ENCODE results near the gene LDLRAD3. TPM values are rescaled to one million over a fixed set of nuclear protein-coding genes. Genes with fewer than 3 reads are reported as not detected.

Gene LDLRAD3
- total RNA-seq, 2 experiments from 2014 or later = not detected

DNA sequence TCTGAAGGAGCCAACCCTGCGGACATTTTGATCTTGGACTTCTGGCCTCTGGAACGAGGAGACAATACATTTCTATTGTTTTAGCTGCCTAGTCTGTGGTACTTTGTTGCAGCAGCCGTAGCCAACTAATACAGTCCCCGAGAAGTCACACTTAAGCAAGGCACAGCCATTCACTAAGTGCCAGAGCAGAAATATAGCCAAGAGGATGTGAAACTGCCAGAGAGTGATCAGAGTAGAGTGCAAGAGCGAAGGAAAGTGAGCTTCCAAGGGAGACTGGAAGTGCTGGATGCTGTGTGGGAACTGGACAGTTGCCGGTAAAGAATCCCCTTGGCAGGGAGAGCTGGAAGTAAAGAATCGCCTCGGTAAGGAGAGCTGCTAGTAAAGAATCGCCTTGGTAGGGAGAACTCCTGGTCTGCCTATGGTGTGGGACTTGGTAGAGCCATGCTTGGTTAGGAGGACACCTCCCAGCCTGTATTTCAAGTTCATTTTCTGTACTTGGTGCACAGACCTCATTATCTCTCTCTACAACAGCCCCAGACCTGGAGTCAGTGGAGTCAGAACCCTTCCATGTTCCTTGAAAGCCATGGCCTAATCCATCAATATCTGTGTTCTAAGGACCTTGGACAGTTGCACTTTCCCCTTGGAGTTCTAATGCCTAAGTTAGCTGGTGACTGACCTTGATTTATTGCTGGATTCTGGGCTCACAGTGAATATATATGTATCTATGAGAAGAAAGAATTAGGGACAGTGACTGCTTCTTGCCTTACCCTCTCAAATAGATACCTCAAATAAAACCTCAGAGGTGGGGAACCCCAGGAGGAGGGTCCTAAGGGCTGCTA lies 162.1 kb downstream of the LDLRAD3 start:
- no peaks in the 10 kb centered on the region for H3K79me2 ChIP-seq (ENCODE audit: insufficient read depth, low read depth, low read length)

DNA sequence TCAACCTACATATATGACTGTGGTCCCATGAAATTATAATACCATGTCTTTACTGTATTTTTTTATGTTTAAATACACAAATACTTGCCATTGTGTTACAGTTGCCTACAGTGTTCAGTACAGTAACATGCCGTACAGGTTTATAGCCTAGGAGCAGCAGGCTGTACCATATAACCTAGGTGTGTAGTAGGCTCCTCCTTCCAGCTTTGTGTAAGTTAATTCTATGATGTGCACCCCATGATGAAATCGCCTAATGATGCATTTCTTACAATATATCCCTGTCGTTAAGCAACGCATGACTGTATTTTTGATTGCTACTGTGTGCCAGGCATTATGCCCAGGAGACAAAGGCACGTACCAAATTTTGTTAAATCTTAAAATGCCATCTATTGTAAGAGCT lies 163.7 kb downstream of the LDLRAD3 start:
- Histone ChIP-seq H3K9me3 (ENCODE audit: low read length) (no peaks in the 10 kb centered on the region), H3K27ac (ENCODE audit: low read depth, low read length, poor library complexity, severe bottlenecking) (no peak overlapping the region), H3K4me2 (ENCODE audit: low read length) (no peak overlapping the region), H4K20me1 (ENCODE audit: insufficient read depth, low read length) (no peaks in the 10 kb centered on the region), H2AFZ (ENCODE audit: low read length) (no peak overlapping the region), H3K79me2 (ENCODE audit: insufficient read depth, low read depth, low read length) (no peaks in the 10 kb centered on the region), H3K36me3 (ENCODE audit: insufficient read depth, low read length) (no peaks in the 10 kb centered on the region), H3K9me2 (ENCODE audit: insufficient read depth, low read length) (no peaks in the 10 kb centered on the region), H3K4me1 (ENCODE audit: insufficient read depth, low read length, poor library complexity, severe bottlenecking) (no peaks in the 10 kb centered on the region), H3K4me3 (ENCODE audit: low read depth, low read length, poor library complexity, severe bottlenecking) (no peak overlapping the region)
- intact Hi-C loops (cut with micrococcal nuclease; ENCODE audit: unreplicated experiment) = no loop called here
- CTCF ChIA-PET (ENCODE audit: unreplicated experiment) = no interaction called here
- no TSS peak for BruUV-seq (replicated peaks)
- POLR2A ChIA-PET = interaction anchor here (0.6 to 1.1 kb wide), 3 partner anchors 11 to 49 kb away, joined by 3 to 6 read pairs (median 4); no protein-coding TSS in a partner anchor
- TF ChIP-seq, protein P1, sequence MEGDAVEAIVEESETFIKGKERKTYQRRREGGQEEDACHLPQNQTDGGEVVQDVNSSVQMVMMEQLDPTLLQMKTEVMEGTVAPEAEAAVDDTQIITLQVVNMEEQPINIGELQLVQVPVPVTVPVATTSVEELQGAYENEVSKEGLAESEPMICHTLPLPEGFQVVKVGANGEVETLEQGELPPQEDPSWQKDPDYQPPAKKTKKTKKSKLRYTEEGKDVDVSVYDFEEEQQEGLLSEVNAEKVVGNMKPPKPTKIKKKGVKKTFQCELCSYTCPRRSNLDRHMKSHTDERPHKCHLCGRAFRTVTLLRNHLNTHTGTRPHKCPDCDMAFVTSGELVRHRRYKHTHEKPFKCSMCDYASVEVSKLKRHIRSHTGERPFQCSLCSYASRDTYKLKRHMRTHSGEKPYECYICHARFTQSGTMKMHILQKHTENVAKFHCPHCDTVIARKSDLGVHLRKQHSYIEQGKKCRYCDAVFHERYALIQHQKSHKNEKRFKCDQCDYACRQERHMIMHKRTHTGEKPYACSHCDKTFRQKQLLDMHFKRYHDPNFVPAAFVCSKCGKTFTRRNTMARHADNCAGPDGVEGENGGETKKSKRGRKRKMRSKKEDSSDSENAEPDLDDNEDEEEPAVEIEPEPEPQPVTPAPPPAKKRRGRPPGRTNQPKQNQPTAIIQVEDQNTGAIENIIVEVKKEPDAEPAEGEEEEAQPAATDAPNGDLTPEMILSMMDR (conservative IDR thresholded peaks at IDR 0.05; ENCODE audit: low read length) = no peak
- TF ChIP-seq EZH2phosphoT487 (IDR thresholded peaks at IDR 0.05; ENCODE audit: borderline replicate concordance, low read depth, low read length) = no peak
- no peak for DNase-seq (ENCODE audit: low spot score)

More for the DNA sequence above, 162.1 kb downstream of the LDLRAD3 start:
- Histone ChIP-seq H2AFZ (ENCODE audit: low read length) (no peak overlapping the region), H3K9me2 (ENCODE audit: insufficient read depth, low read length) (no peaks in the 10 kb centered on the region), H3K4me1 (ENCODE audit: insufficient read depth, low read length, poor library complexity, severe bottlenecking) (no peaks in the 10 kb centered on the region), H3K9me3 (ENCODE audit: low read length) (no peaks in the 10 kb centered on the region), H3K4me2 (ENCODE audit: low read length) (no peak overlapping the region), H3K27ac (ENCODE audit: low read depth, low read length, poor library complexity, severe bottlenecking) (no peak overlapping the region), H4K20me1 (ENCODE audit: insufficient read depth, low read length) (no peaks in the 10 kb centered on the region), H3K36me3 (ENCODE audit: insufficient read depth, low read length) (no peaks in the 10 kb centered on the region), H3K4me3 (ENCODE audit: low read depth, low read length, poor library complexity, severe bottlenecking) (no peak overlapping the region)
- CTCF ChIA-PET (ENCODE audit: unreplicated experiment) = no interaction called here
- POLR2A ChIA-PET = interaction anchor here (0.6 kb wide), 1 partner anchor 1999 kb away, joined by 3 read pairs; no protein-coding TSS in a partner anchor
- TF ChIP-seq EZH2phosphoT487 (IDR thresholded peaks at IDR 0.05; ENCODE audit: borderline replicate concordance, low read depth, low read length) = no peak
- TF ChIP-seq, protein P1 (conservative IDR thresholded peaks at IDR 0.05; ENCODE audit: low read length) = no peak
- DNase-seq (ENCODE audit: low spot score) = no peak
- no TSS peak for BruUV-seq (replicated peaks)
- intact Hi-C loops (cut with micrococcal nuclease; ENCODE audit: unreplicated experiment) = no loop called here
